ENCODE results near the gene ELMO1. TPM values are rescaled to one million over a fixed set of nuclear protein-coding genes. Genes with fewer than 3 reads are reported as not detected.

Gene ELMO1
- total and polyA plus RNA-seq, 4 donors = 6.7 to 51.5 (median 14.8) TPM

- TF ChIP-seq SP1 (IDR thresholded peaks at IDR 0.05) = peak; percentile 20
- peak in 1 of 2 donors; percentile 47 for TF ChIP-seq JUND (IDR thresholded peaks at IDR 0.05)
- no peak for TF ChIP-seq FOXA1 (IDR thresholded peaks at IDR 0.05)
- no peak for TF ChIP-seq GABPA (IDR thresholded peaks at IDR 0.05 in 1 of 2, conservative IDR thresholded peaks at IDR 0.05 in 1 of 2)
- TF ChIP-seq TAF1 (conservative IDR thresholded peaks at IDR 0.05) = no peak
- TF ChIP-seq REST (IDR thresholded peaks at IDR 0.05) = no peak
- no peak for TF ChIP-seq NR2F2 (IDR thresholded peaks at IDR 0.05)
- TF ChIP-seq ATF3 (IDR thresholded peaks at IDR 0.05) = no peak
- peak; percentile 37 for TF ChIP-seq YY1 (IDR thresholded peaks at IDR 0.05)
- TF ChIP-seq CTCF (IDR thresholded peaks at IDR 0.05; ENCODE audit: low read depth, low read length, missing input control) = no peak
- TF ChIP-seq RAD21 (IDR thresholded peaks at IDR 0.05) = no peak
- TF ChIP-seq RXRA (IDR thresholded peaks at IDR 0.05) = peak in 1 of 2 donors; percentile 12
- TF ChIP-seq ZBTB33 (IDR thresholded peaks at IDR 0.05) = no peak
- TF ChIP-seq HNF4G (IDR thresholded peaks at IDR 0.05) = no peak
- no peak for TF ChIP-seq HNF4A (conservative IDR thresholded peaks at IDR 0.05)
- TF ChIP-seq EGR1 (IDR thresholded peaks at IDR 0.05; ENCODE audit: low read depth in 2 of 2) = no peak
- TF ChIP-seq MAX (IDR thresholded peaks at IDR 0.05) = no peak
- peak; percentile 33 for TF ChIP-seq FOXA2 (IDR thresholded peaks at IDR 0.05)
- WGBS = 46% methylated on average over 8 of the region's 8 CpGs
- H3K9me3 ChIP-seq (ENCODE audit: control insufficient read depth in 4 of 4, low read length in 3 of 4) = no peaks in the 10 kb centered on the region
- no peaks in the 10 kb centered on the region for H3K27me3 ChIP-seq (ENCODE audit: control insufficient read depth in 4 of 4, insufficient read depth in 4 of 4, low read length in 3 of 4)
- DNase-seq (ENCODE audit: low spot score) = no peak
- H3K36me3 ChIP-seq (ENCODE audit: control insufficient read depth in 4 of 4, insufficient read depth in 3 of 4, low read depth in 1 of 4, low read length in 3 of 4) = no peaks in the 10 kb centered on the region
- H3K27ac ChIP-seq (ENCODE audit: low read depth in 1 of 2, low read length in 2 of 2) = peak overlapping the region; percentile 37 to 73
- peak overlapping the region in 1 of 2 donors; percentile 14 for H3K9ac ChIP-seq (ENCODE audit: low read depth in 1 of 2, low read length in 2 of 2)
- peaks cover 5 to 46% (median 26%) of the 10 kb centered on the region in 4 donors for H3K4me1 ChIP-seq (ENCODE audit: control insufficient read depth in 4 of 4, insufficient read depth in 4 of 4, low read length in 3 of 4)
- no peak overlapping the region for H3K4me3 ChIP-seq (ENCODE audit: low read depth in 1 of 3, low read length in 3 of 3)
Observed at GRCh38 chr7:37440738-37441385, 7.8 kb downstream of the ELMO1 start.

Measured in liver (tissue), 9 donors.